ENCODE results near the gene COL4A2.

Gene COL4A2

DNA sequence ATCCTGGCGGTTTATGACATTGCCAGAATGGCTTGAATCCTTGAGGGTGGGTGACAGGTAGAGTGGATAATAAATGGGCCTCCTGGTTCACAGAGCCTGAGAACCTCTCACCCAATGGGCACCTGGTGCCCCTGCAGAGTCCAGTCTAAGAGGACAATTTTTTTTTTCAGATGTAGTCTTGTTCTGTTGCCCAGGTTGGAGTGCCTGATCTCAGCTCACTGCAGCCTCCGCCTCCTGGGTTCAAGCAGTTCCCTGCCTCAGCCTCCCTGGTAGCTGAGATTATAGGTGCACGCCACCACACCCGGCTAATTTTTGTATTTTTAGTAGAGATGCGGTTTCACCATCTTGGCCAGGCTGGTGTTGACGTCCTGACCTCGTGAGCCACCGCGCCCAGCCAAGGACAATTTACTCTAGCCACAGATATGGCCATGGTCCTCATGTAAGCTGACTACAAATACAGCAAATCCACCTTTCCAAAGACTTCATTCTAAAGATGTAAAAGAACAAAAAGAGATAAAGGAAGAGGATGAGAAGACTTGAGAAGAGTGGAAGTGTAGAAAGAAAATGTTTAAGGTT lies 33.0 kb downstream of the COL4A2 start:
- Mint-ChIP-seq H3K36me3 (ENCODE audit: low read depth) (peaks cover 23% of the 10 kb centered on the region), H3K27me3 (ENCODE audit: low read depth) (no peaks in the 10 kb centered on the region), H3K4me1 (peaks cover 65% of the 10 kb centered on the region), H3K4me3 (no peak overlapping the region), H3K27ac (peak overlapping the region; percentile 94 to 97 (median 95)), H3K9me3 (peaks cover 3% of the 10 kb centered on the region)
- TF ChIP-seq CTCF (IDR thresholded peaks at IDR 0.05; ENCODE audit: unreplicated experiment in 3 of 3) = no peak

DNA sequence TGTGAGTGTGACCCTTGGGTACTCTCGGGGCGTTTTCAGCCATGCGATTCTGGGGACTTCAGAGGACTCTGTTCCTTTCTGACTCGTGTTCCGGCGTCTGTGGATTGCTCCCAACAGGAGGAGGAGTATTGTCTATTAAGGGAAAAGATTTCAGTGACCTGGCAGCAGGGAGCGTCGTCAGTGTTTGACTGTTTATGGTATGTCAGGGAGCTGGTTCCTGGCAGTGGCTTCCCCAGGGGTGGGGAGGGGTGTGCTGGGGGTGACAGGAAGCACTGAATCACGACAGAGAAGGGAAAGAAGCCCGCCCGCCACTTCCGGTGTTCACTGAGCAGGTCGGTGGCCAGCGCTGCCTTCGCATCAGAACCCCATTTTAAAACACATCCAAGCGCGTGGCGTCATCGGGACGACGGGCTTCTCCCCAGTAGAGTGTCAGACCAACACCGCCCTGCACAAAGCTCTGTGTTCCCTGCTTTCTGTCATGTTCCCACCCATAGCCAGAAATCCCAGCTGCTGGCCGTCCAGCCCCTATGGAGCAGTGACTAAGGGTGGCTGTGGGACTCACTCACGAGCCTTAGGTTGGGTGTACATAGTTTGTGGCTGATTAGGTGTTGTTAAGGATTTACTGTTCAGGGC lies 33.8 kb downstream of the COL4A2 start:
- Mint-ChIP-seq H3K36me3 (ENCODE audit: low read depth) (peaks cover 17% of the 10 kb centered on the region), H3K27me3 (ENCODE audit: low read depth) (no peaks in the 10 kb centered on the region), H3K4me3 (peak overlapping the region; percentile 49 to 65 (median 54)), H3K27ac (peak overlapping the region; percentile 94 to 97 (median 95)), H3K4me1 (peaks cover 56% of the 10 kb centered on the region), H3K9me3 (peaks cover 3% of the 10 kb centered on the region)
- no peak for TF ChIP-seq CTCF (IDR thresholded peaks at IDR 0.05; ENCODE audit: unreplicated experiment in 3 of 3)

DNA sequence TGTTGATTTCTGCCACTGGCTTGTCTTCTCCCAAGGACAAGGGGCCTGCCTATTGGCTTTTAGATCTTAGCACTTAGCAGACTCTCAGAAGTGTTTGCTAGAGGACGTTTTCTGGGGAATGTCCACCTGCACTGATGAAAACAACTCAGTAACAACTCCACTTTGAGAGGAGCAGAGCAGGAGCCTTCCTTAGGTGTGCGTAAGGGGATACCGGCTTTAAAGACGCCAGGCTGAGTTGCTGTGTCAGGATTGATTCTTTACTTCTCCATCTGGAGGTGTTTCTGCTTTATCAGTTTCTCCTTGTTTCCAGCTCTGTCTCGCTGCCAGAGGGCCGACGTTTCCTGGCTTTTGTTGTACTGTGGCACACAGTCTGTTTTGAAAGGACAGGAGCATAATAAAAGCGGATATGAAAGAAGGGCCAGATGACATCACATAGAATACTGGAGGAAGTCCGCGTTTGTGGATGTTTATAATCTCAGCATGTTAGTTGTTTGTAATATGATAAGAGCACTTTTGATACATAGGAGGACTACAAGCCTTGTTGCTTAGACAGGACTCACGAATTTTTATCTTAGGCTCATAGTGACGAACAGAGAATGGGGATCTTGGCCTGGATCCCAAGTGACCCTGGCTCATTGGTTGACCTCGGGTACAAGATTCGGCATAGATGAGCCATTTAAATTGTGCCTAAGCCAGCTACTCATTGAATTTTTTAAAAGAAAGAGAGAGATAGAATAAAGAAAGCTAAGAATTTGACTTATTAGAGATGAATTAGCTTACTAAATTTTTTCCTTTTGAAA lies 34.6 kb downstream of the COL4A2 start:
- Mint-ChIP-seq H3K27ac (peak overlapping the region; percentile 94 to 97 (median 95)), H3K9me3 (peaks cover 3% of the 10 kb centered on the region), H3K4me3 (peak overlapping the region in 1 of 3 experiments; percentile 65), H3K36me3 (ENCODE audit: low read depth) (peaks cover 13% of the 10 kb centered on the region), H3K27me3 (ENCODE audit: low read depth) (no peaks in the 10 kb centered on the region), H3K4me1 (peaks cover 51% of the 10 kb centered on the region)
- no peak for TF ChIP-seq CTCF (IDR thresholded peaks at IDR 0.05; ENCODE audit: unreplicated experiment in 3 of 3)

DNA sequence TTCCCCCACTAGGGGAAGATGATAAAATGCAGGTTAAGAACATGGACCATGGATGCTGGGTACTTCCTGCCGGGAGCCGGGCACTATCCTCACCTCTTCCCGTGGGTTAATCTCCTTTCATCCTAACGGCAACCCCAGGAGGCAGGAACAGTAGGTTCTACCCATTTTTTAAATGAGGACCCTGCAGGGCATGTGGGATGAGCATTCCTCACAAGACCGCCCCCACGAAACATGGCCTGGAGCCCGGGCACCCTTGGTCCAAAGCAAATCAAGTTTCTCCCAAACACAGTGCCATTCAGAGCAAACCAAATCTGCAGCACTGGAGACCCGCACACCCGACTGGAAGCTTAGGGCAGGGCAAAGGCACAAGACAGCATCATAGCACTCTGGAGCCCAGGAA lies 35.4 kb downstream of the COL4A2 start:
- H3K27ac Mint-ChIP-seq = no peak overlapping the region
- TF ChIP-seq CTCF (IDR thresholded peaks at IDR 0.05; ENCODE audit: unreplicated experiment in 3 of 3) = no peak
- H3K36me3 Mint-ChIP-seq (ENCODE audit: low read depth) = peaks cover 18% of the 10 kb centered on the region
- H3K4me3 Mint-ChIP-seq = no peak overlapping the region
- no peaks in the 10 kb centered on the region for H3K27me3 Mint-ChIP-seq (ENCODE audit: low read depth)
- peaks cover 3% of the 10 kb centered on the region for H3K9me3 Mint-ChIP-seq
- H3K4me1 Mint-ChIP-seq = peaks cover 45% of the 10 kb centered on the region

GRCh38 chr13:110343241-110343865 lies 36.3 kb downstream of the COL4A2 start:
- Mint-ChIP-seq H3K4me3 (no peak overlapping the region), H3K36me3 (ENCODE audit: low read depth) (peaks cover 19% of the 10 kb centered on the region), H3K27ac (no peak overlapping the region), H3K9me3 (peaks cover 3% of the 10 kb centered on the region), H3K4me1 (peaks cover 45% of the 10 kb centered on the region), H3K27me3 (ENCODE audit: low read depth) (no peaks in the 10 kb centered on the region)
- TF ChIP-seq CTCF (IDR thresholded peaks at IDR 0.05; ENCODE audit: unreplicated experiment in 3 of 3) = no peak
